Psoas muscle (tissue), 8 donors: ENCODE results near the gene RARB. TPM values are rescaled to one million over a fixed set of nuclear protein-coding genes. Genes with fewer than 3 reads are reported as not detected.

Experiments used
- ATAC-seq, 4 donors: fragments of 200-7000 bp; cut with Tn5 transposase; one replicate each; pipeline ENCODE4 v1.9.1; 2020; ENCODE audit warnings: moderate library complexity in 3 of 4, mild to moderate bottlenecking in 2 of 4
- DNase-seq, 2 donors: peaks; one replicate each; pipeline ENCODE4 v3.0.0-alpha.2; 2020
- H3K27ac ChIP-seq: fragments of 200-600 bp; one replicate; pipeline ENCODE4 v1.8.0; 2022
- H3K27me3 ChIP-seq, 3 donors: fragments of 200-600 bp in 1 of 3; one replicate each; pipeline versions ENCODE4 v1.6.1 to v1.8.0; 2013 to 2022; ENCODE audit warnings: low read length in 2 of 3, mild to moderate bottlenecking in 2 of 3, moderate library complexity in 1 of 3; ENCODE audit not compliant: insufficient read depth in 3 of 3
- H3K36me3 ChIP-seq, 2 donors: fragments of 200-600 bp in 1 of 2; one replicate each; pipeline versions ENCODE4 v1.6.1 to v1.8.0; 2013 to 2022; ENCODE audit warnings: low read depth in 1 of 2, mild to moderate bottlenecking in 1 of 2, moderate library complexity in 1 of 2; ENCODE audit not compliant: insufficient read depth in 1 of 2
- H3K4me1 ChIP-seq: fragments of 200-600 bp; one replicate; pipeline ENCODE4 v1.8.0; 2022
- H3K4me3 ChIP-seq: fragments of 200-600 bp; one replicate; pipeline ENCODE4 v1.8.0; 2022; ENCODE audit warnings: mild to moderate bottlenecking
- H3K9me3 ChIP-seq: fragments of 200-600 bp; one replicate; pipeline ENCODE4 v1.8.0; 2022
- CTCF ChIP-seq: fragments of 200-600 bp; IDR thresholded peaks from one replicate; pipeline ENCODE4 v1.8.0; 2022; ENCODE audit warnings: antibody characterized with exemption
- WGBS, 3 donors: extraction: QIAGEN DNeasy Blood & Tissue Kit; methylation state at CpG; one replicate each; pipeline versions ENCODE4 v1.1.6 to v1.1.7; 2013; 5-methylcytosine and 5-hydroxymethylcytosine counted together
- intact Hi-C, 2 donors: fragments of 100-400 bp; cut with DNase I; formaldehyde crosslinking; loops; one replicate each; pipeline versions ENCODE4 v1.11.0 to v1.14.2; 2022
- polyA plus RNA-seq, 3 donors: library from polyadenylated mRNA; stranded (reverse); fragments of 200-250 nt; gene quantifications; one replicate each; pipeline ENCODE4 v1.2.3, GENCODE V29; 2013
- total RNA-seq, 4 donors: library from RNA; stranded (reverse); fragmentation: NEBNext Ultra II Directional in 2 of 4; extraction: Animal tissue kit (Norgen Biotek cat#: 25700) in 2 of 4; gene quantifications; one replicate each; pipeline versions ENCODE4 v1.2.1 to v1.2.4, GENCODE V29; 2021 to 2023
- donor health status: healthy with polysubstance abuse.
- donor health status: DM: no; HTN: no; CAD: no; lungs with moderate emphysema.
- donor health status: Bipolar disorder and iron deficiency.
- donor health status: healthy.
- donor health status: DM: yes; HTN: yes; CAD: no.
- donor health status: DM: no; HTN: no; CAD: no.
- donor health status: DM: no; HTN: no; CAD: no.
- donor health status: DM: yes; HTN: yes; CAD: no.

RARB gene
- total and polyA plus RNA-seq, 7 donors, result 1.1 to 5.4 (median 1.9) TPM

- intact Hi-C loops, result no loop called here
- TF ChIP-seq CTCF, result no peak
- Histone ChIP-seq H3K4me1 (peaks cover 34% of the 10 kb centered on the region), H3K27me3 (no peaks in the 10 kb centered on the region), H3K4me3 (no peak overlapping the region), H3K36me3 (no peaks in the 10 kb centered on the region), H3K9me3 (no peaks in the 10 kb centered on the region), H3K27ac (no peak overlapping the region)
- 30 to 36% (median 31%) methylated on average over 2 of the region's 2 CpGs for WGBS, 3 donors
- DNase-seq (no peak), ATAC-seq (no peak)
Measured at GRCh38 chr3:25476639-25477038, 48.6 kb downstream of the RARB start.

- no peak for ATAC-seq
- no peak for TF ChIP-seq CTCF
- intact Hi-C loops, result no loop called here
- Histone ChIP-seq H3K27ac (no peak overlapping the region), H3K27me3 (no peaks in the 10 kb centered on the region), H3K36me3 (no peaks in the 10 kb centered on the region), H3K9me3 (no peaks in the 10 kb centered on the region), H3K4me3 (no peak overlapping the region), H3K4me1 (peaks cover 23% of the 10 kb centered on the region)
- WGBS, 3 donors, result 65 to 74% (median 67%) methylated on average over 6 of the region's 6 CpGs
- DNase-seq, result no peak
Measured at GRCh38 chr3:25478211-25478757, 50.2 kb downstream of the RARB start.

GRCh38 chr3:25478964-25479726, 51.1 kb downstream of the RARB start:
- Histone ChIP-seq H3K4me1 (peaks cover 14% of the 10 kb centered on the region), H3K27ac (no peak overlapping the region)
- ATAC-seq, result no peak

GRCh38 chr3:25479727-25480010, 51.6 kb downstream of the RARB start:
- ATAC-seq (no peak), DNase-seq (no peak)
- Histone ChIP-seq H3K27ac (no peak overlapping the region), H3K4me1 (peaks cover 12% of the 10 kb centered on the region), H3K27me3 (no peaks in the 10 kb centered on the region), H3K36me3 (no peaks in the 10 kb centered on the region), H3K9me3 (no peaks in the 10 kb centered on the region), H3K4me3 (no peak overlapping the region)
- WGBS, 3 donors, result 74 to 76% (median 74%) methylated on average over 1 of the region's 1 CpG
- intact Hi-C loops, result no loop called here
- TF ChIP-seq CTCF, result no peak

More at GRCh38 chr3:25478964-25479726, 51.1 kb downstream of the RARB start:
- WGBS, 3 donors, result 69 to 72% (median 69%) methylated on average over 3 of the region's 3 CpGs
- Histone ChIP-seq H3K9me3 (no peaks in the 10 kb centered on the region), H3K36me3 (no peaks in the 10 kb centered on the region), H3K4me3 (no peak overlapping the region), H3K27me3 (no peaks in the 10 kb centered on the region)
- TF ChIP-seq CTCF, result no peak
- no peak for DNase-seq
- intact Hi-C loops, result no loop called here

GRCh38 chr3:25480811-25481210, 52.7 kb downstream of the RARB start:
- Histone ChIP-seq H3K9me3 (no peaks in the 10 kb centered on the region), H3K4me1 (peaks cover 12% of the 10 kb centered on the region), H3K27me3 (no peaks in the 10 kb centered on the region), H3K27ac (no peak overlapping the region), H3K36me3 (no peaks in the 10 kb centered on the region), H3K4me3 (no peak overlapping the region)
- no peak for DNase-seq
- TF ChIP-seq CTCF, result no peak
- WGBS, 3 donors, result 78 to 93% (median 91%) methylated on average over 1 of the region's 1 CpG
- intact Hi-C loops, result no loop called here
- no peak for ATAC-seq
